K562 (cell line): ENCODE results near the gene RUFY2. TPM values are rescaled to one million over a fixed set of nuclear protein-coding genes. Genes with fewer than 3 reads are reported as not detected.

Experiments used
- ARID4B ChIP-seq: sonication (generic); formaldehyde crosslinking; IDR thresholded peaks from 2 replicates; pipeline ENCODE4 v1.8.0; 2022; ENCODE audit warnings: mild to moderate bottlenecking, missing genetic modification reagents
- ERF ChIP-seq: fragments of 450-650 bp; formaldehyde crosslinking; IDR thresholded peaks from 2 replicates; pipeline ENCODE4 v1.4.0; 2020; ENCODE audit warnings: mild to moderate bottlenecking, mixed read lengths
- HDAC3 ChIP-seq: fragments of 450-650 bp; IDR thresholded peaks from 2 replicates; pipeline ENCODE4 v1.6.1; 2018; ENCODE audit warnings: borderline replicate concordance, mild to moderate bottlenecking, moderate library complexity; ENCODE audit not compliant: partially characterized antibody
- NCOA4 ChIP-seq: fragments of 450-650 bp; IDR thresholded peaks from 2 replicates; pipeline ENCODE4 v1.6.1; 2018; ENCODE audit warnings: mild to moderate bottlenecking; ENCODE audit not compliant: partially characterized antibody
- TRIM24 ChIP-seq, 2 experiments: fragments of 450-650 bp; IDR thresholded peaks; 2 replicates each; pipeline ENCODE4 v1.6.1; 2016
- ZBTB43 ChIP-seq: sonication (generic); formaldehyde crosslinking; IDR thresholded peaks from 2 replicates; pipeline ENCODE4 v1.8.0; 2023; ENCODE audit warnings: mild to moderate bottlenecking, missing genetic modification reagents
- polyA plus RNA-seq, 8 experiments: library from polyadenylated mRNA; depleted of rRNA in 4 of 8; stranded (reverse) in 5 of 8; unstranded in 3 of 8; fragments of >200 nt; fragmentation: Nextera tagmentation in 2 of 8; fragmentation: Illumina TruSeq in 1 of 8; extraction: Ambion mirVana in 2 of 8; extraction: Trizol in 1 of 8; gene quantifications; 2 replicates each; pipeline versions ENCODE4 v1.2.1 to v1.2.3, GENCODE V29; 2011 to 2014; ENCODE audit warnings: inconsistent platforms in 1 of 8, missing spikeins in 1 of 8
- total RNA-seq, 7 experiments: library from RNA; depleted of rRNA in 6 of 7; stranded (reverse); fragments of >200 nt in 6 of 7; fragmentation: Illumina TruSeq in 2 of 7; extraction: Trizol in 2 of 7; gene quantifications; 2 replicates each; pipeline versions ENCODE4 v1.2.1 to v1.2.3, GENCODE V29; 2011 to 2021; ENCODE audit warnings: low replicate concordance in 1 of 7
- TF ChIP-seq, protein P1 (sequence below), 2 experiments: fragments of 150-350 bp in 1 of 2; IDR thresholded peaks; 2 replicates each; pipeline ENCODE4 v1.6.1; 2012 to 2016; ENCODE audit warnings: low read depth in 2 of 2, low read length in 2 of 2, mild to moderate bottlenecking in 1 of 2, moderate library complexity in 1 of 2
- TF ChIP-seq, protein P2 (sequence below): fragments of 450-650 bp; IDR thresholded peaks from 2 replicates; pipeline ENCODE4 v1.6.1; 2016; ENCODE audit warnings: missing biosample characterization, missing genetic modification characterization
- TF ChIP-seq, protein P3 (sequence below): sonication (generic); formaldehyde crosslinking; IDR thresholded peaks from 2 replicates; pipeline ENCODE4 v1.8.1; 2023; ENCODE audit warnings: mild to moderate bottlenecking, missing genetic modification reagents, moderate library complexity

RUFY2 gene
- total and polyA plus RNA-seq, 9 of the 15 experiments (the other 6 are each of a cell fraction or from before 2014, with no cell fraction given) = 3.7 to 20.1 (median 12.6) TPM

- TF ChIP-seq, protein P1, sequence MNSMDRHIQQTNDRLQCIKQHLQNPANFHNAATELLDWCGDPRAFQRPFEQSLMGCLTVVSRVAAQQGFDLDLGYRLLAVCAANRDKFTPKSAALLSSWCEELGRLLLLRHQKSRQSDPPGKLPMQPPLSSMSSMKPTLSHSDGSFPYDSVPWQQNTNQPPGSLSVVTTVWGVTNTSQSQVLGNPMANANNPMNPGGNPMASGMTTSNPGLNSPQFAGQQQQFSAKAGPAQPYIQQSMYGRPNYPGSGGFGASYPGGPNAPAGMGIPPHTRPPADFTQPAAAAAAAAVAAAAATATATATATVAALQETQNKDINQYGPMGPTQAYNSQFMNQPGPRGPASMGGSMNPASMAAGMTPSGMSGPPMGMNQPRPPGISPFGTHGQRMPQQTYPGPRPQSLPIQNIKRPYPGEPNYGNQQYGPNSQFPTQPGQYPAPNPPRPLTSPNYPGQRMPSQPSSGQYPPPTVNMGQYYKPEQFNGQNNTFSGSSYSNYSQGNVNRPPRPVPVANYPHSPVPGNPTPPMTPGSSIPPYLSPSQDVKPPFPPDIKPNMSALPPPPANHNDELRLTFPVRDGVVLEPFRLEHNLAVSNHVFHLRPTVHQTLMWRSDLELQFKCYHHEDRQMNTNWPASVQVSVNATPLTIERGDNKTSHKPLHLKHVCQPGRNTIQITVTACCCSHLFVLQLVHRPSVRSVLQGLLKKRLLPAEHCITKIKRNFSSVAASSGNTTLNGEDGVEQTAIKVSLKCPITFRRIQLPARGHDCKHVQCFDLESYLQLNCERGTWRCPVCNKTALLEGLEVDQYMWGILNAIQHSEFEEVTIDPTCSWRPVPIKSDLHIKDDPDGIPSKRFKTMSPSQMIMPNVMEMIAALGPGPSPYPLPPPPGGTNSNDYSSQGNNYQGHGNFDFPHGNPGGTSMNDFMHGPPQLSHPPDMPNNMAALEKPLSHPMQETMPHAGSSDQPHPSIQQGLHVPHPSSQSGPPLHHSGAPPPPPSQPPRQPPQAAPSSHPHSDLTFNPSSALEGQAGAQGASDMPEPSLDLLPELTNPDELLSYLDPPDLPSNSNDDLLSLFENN (IDR thresholded peaks at IDR 0.05; ENCODE audit: low read depth in 2 of 2, low read length in 2 of 2) = peak in 1 of 2 experiments; percentile 75; a peak in 1 of 4 replicates
- TF ChIP-seq, protein P2, sequence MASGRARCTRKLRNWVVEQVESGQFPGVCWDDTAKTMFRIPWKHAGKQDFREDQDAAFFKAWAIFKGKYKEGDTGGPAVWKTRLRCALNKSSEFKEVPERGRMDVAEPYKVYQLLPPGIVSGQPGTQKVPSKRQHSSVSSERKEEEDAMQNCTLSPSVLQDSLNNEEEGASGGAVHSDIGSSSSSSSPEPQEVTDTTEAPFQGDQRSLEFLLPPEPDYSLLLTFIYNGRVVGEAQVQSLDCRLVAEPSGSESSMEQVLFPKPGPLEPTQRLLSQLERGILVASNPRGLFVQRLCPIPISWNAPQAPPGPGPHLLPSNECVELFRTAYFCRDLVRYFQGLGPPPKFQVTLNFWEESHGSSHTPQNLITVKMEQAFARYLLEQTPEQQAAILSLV = no peak
- TF ChIP-seq HDAC3 = peak; percentile 51
- TF ChIP-seq, protein P3, sequence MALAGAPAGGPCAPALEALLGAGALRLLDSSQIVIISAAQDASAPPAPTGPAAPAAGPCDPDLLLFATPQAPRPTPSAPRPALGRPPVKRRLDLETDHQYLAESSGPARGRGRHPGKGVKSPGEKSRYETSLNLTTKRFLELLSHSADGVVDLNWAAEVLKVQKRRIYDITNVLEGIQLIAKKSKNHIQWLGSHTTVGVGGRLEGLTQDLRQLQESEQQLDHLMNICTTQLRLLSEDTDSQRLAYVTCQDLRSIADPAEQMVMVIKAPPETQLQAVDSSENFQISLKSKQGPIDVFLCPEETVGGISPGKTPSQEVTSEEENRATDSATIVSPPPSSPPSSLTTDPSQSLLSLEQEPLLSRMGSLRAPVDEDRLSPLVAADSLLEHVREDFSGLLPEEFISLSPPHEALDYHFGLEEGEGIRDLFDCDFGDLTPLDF (CRISPR knock-in tag) = peak; percentile 83
- TF ChIP-seq ARID4B (CRISPR knock-in tag) = peak; percentile 92
- TF ChIP-seq ERF (CRISPR knock-in tag) = peak; percentile 90
- peak; percentile 39 for TF ChIP-seq NCOA4
- peak; percentile 93 for TF ChIP-seq ZBTB43
- peak; percentile 14 to 56; a peak in 3 of 4 replicates for TF ChIP-seq TRIM24 (IDR thresholded peaks at IDR 0.05)
These were observed 75.4 kb downstream of the RUFY2 start, which contains the start of gene HNRNPH3 (continued) for GRCh38 chr10:68331455-68332258.
